Uterus (tissue), 2 donors: ENCODE measurements around the gene TNPO1.

ENCODE experiments used
- CTCF ChIP-seq, 4 experiments: fragments of 200-600 bp in 2 of 4; fragments of 450-650 bp in 2 of 4; sonication (generic) in 2 of 4; IDR thresholded peaks; one replicate each; pipeline ENCODE4 v1.5.1; 2016 to 2019; ENCODE audit warnings: antibody characterized with exemption in 4 of 4, mild to moderate bottlenecking in 2 of 4, moderate library complexity in 1 of 4
- POLR2A ChIP-seq, 2 donors: fragments of 450-650 bp; IDR thresholded peaks; one replicate each; pipeline ENCODE4 v1.6.1; 2016; ENCODE audit warnings: antibody characterized with exemption in 2 of 2, mild to moderate bottlenecking in 1 of 2, moderate library complexity in 1 of 2

GRCh38 chr5:72830362-72830761 is 13.9 kb downstream of the TNPO1 start:
- TF ChIP-seq POLR2A (IDR thresholded peaks at IDR 0.05) (no peak), CTCF (IDR thresholded peaks at IDR 0.05) (no peak)
